PC-9 (cell line): Measurements from ENCODE around the gene NSMCE1. TPM values are rescaled to one million over a fixed set of nuclear protein-coding genes. Genes with fewer than 3 reads are reported as not detected.

ENCODE experiments used
- Bru-seq: library from RNA; stranded (reverse); fragments of 400-500 nt; gene quantifications from one replicate; lab custom pipeline; 2021; lab: Mats Ljungman, UMichigan
- BruChase-seq, 2 experiments: library from RNA; stranded (reverse); fragments of 400-500 nt; gene quantifications; one replicate each; lab custom pipeline; 2021; lab: Mats Ljungman, UMichigan
- BruUV-seq: library from RNA; stranded (reverse); fragments of 400-500 nt; replicated peaks from 2 replicates; lab custom pipeline; 2021; lab: Mats Ljungman, UMichigan
- CTCF ChIA-PET: fragments of 300-600 bp; sonication (Branson Sonifier 250); formaldehyde crosslinking; loops from one replicate; lab custom pipeline; 2022; ENCODE audit warnings: antibody characterized with exemption; lab: Charles Lee
- POLR2A ChIA-PET: fragments of 300-600 bp; sonication (Branson Sonifier 250); formaldehyde crosslinking; loops from one replicate; lab custom pipeline; 2022; ENCODE audit warnings: antibody characterized with exemption; ENCODE audit not compliant: unreplicated experiment; lab: Charles Lee
- DNase-seq, 2 experiments: peaks; one replicate each; pipeline versions ENCODE4 v3.0.0 to v3.0.0-alpha.2; 2015 to 2022; ENCODE audit warnings: mixed read lengths in 1 of 2
- H2AFZ ChIP-seq: fragments of 200-600 bp; sonication (generic); 2 replicates; pipeline ENCODE4 v1.8.1; 2017; ENCODE audit warnings: antibody characterized with exemption
- H3F3A ChIP-seq: fragments of 200-600 bp; sonication (generic); 2 replicates; pipeline ENCODE4 v1.8.1; 2017; ENCODE audit warnings: antibody characterized with exemption, mild to moderate bottlenecking, low read depth; ENCODE audit not compliant: insufficient read depth
- H3K27ac ChIP-seq: fragments of 200-600 bp; sonication (generic); 2 replicates; pipeline ENCODE4 v1.6.1; 2016; ENCODE audit warnings: mixed run types
- H3K27me3 ChIP-seq: fragments of 200-600 bp; sonication (generic); 2 replicates; pipeline ENCODE4 v1.6.1; 2016; ENCODE audit warnings: low read depth, mixed run types; ENCODE audit not compliant: insufficient read depth
- H3K36me3 ChIP-seq: fragments of 200-600 bp; sonication (generic); 2 replicates; pipeline ENCODE4 v1.6.1; 2016; ENCODE audit warnings: low read depth, mixed run types
- H3K4me1 ChIP-seq: fragments of 200-600 bp; sonication (generic); replicated peaks from 2 replicates; pipeline ENCODE4 v1.6.1; 2016; ENCODE audit warnings: mixed run types; ENCODE audit not compliant: insufficient read depth
- H3K4me2 ChIP-seq: fragments of 200-600 bp; sonication (generic); 2 replicates; pipeline ENCODE4 v1.6.1; 2017; ENCODE audit warnings: mixed run types
- H3K4me3 ChIP-seq: fragments of 200-600 bp; sonication (generic); 2 replicates; pipeline ENCODE4 v1.6.1; 2016; ENCODE audit warnings: mixed run types
- H3K79me2 ChIP-seq: fragments of 200-600 bp; sonication (generic); 2 replicates; pipeline ENCODE4 v1.6.1; 2017; ENCODE audit warnings: low read depth, mixed run types
- H3K9me2 ChIP-seq: fragments of 200-600 bp; sonication (generic); 2 replicates; pipeline ENCODE4 v1.8.1; 2017; ENCODE audit warnings: mild to moderate bottlenecking; ENCODE audit not compliant: insufficient read depth
- H3K9me3 ChIP-seq: fragments of 200-600 bp; sonication (generic); 2 replicates; pipeline ENCODE4 v1.8.1; 2016; ENCODE audit warnings: low read depth; ENCODE audit not compliant: insufficient read depth
- H4K20me1 ChIP-seq: fragments of 200-600 bp; sonication (generic); 2 replicates; pipeline ENCODE4 v1.8.1; 2017; ENCODE audit not compliant: insufficient read depth
- CTCF ChIP-seq: fragments of 200-600 bp; sonication (generic); conservative IDR thresholded peaks from 2 replicates; pipeline ENCODE4 v1.6.1; 2017; ENCODE audit warnings: mixed run types, antibody characterized with exemption, mild to moderate bottlenecking, moderate library complexity
- EZH2 ChIP-seq: fragments of 200-600 bp; sonication (generic); IDR thresholded peaks from 2 replicates; pipeline ENCODE4 v1.8.0; 2017; ENCODE audit warnings: antibody characterized with exemption, low read depth
- intact Hi-C: fragments of 100-400 bp; cut with micrococcal nuclease; formaldehyde crosslinking; loops from one replicate; pipeline ENCODE4 v1.10.0; 2022; ENCODE audit not compliant: unreplicated experiment
- long read RNA-seq: library from polyadenylated mRNA; stranded (forward); transcript quantifications from one replicate; pipeline ENCODE4 v2.0.0, GENCODE V29; 2022
- total RNA-seq: library from RNA; stranded (reverse); gene quantifications from 2 replicates; pipeline ENCODE4 v1.2.3, GENCODE V29; 2021

Gene NSMCE1
- total RNA-seq (114 and 121 TPM in 2 replicates), Bru-seq, nascent RNA (percentile 63 among the genes with signal in this experiment), BruChase-seq, experiment 1, labeled RNA remaining after a 2-hour chase (percentile 57 among the genes with signal in this experiment), BruChase-seq, experiment 2, labeled RNA remaining after a 6-hour chase (percentile 60 among the genes with signal in this experiment)
- long read RNA-seq, transcript NSMCE1-201 (8 exons, 1,067 nt), result major isoform, 123 of 162 reads
- long read RNA-seq, partial matches to known transcripts, result 12 of 162 reads
- long read RNA-seq, other reads (novel, unspliced or antisense), result 25 of 162 reads

GRCh38 chr16:27268376-27269299 is at the start of gene NSMCE1:
NSMCE1 (minus strand) TSS chr16:27268772; CDS start chr16:27257570, 11,202 bp downstream.
- Histone ChIP-seq H3K27ac (peak within 1 kb of the TSS; percentile 78), H3K4me3 (peak within 1 kb of the TSS; percentile 92), H3F3A (peaks cover 30% of the 10 kb centered on the region), H3K4me1 (peaks cover 43% of the 10 kb centered on the region), H3K27me3 (no peaks in the 10 kb centered on the region), H4K20me1 (no peaks in the 10 kb centered on the region), H3K36me3 (no peaks in the 10 kb centered on the region), H3K4me2 (peak within 1 kb of the TSS; percentile 89), H2AFZ (peak within 1 kb of the TSS; percentile 94), H3K9me3 (no peaks in the 10 kb centered on the region), H3K79me2 (peaks cover 42% of the 10 kb centered on the region), H3K9me2 (no peaks in the 10 kb centered on the region)
- POLR2A ChIA-PET, result interaction anchor here (0.6 to 0.7 kb wide), 3 partner anchors 17 to 117 kb away, joined by 3 read pairs; no protein-coding TSS in a partner anchor
- CTCF ChIA-PET, result interaction anchor here (2.3 kb wide), 1 partner anchor 34 kb away, joined by 5 read pairs; no protein-coding TSS in a partner anchor
- TF ChIP-seq EZH2 (no peak), CTCF (0 out of 2 replicates have a peak, but pooled peaks have one; percentile 14)
- BruUV-seq, result TSS peak; percentile 86
- intact Hi-C loops, result loop anchor here (1.0 kb wide), 2 partner anchors 18 to 47 kb away; no protein-coding TSS in a partner anchor
- peak; percentile 90 to 98 for DNase-seq

DNA sequence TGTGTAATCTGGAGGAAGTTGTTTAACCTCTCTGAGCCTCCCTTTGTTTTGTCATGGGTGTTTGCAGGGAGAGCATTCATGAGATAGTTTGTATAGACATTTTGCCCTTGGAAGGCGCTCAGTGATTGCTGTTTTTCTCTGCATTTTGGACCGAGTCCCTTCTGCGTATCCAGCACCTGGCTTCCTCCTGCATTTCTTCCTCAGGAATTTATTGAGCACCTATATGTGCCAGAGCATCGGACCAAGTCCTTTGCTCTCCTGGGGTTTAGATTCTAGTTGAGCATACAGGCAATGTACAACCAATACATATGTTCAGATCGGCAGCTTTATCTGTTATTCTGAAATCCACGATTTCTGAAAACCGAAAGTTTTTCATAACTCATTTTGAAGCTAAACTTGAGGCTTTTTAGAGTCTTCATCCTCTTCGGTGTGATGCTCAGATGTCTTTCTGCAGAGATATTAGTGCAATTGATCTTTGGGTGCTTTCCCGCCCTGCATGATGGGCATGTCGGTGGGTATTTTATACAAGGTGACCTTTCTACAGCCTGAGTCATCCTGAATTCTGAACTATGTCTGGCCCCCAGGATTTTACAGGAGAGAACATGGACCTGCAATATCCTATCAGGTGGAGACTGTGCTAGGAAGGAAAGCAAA is 49.3 kb upstream of the NSMCE1 start:
- Histone ChIP-seq H3K27me3 (no peaks in the 10 kb centered on the region), H3K9me2 (no peaks in the 10 kb centered on the region), H4K20me1 (no peaks in the 10 kb centered on the region), H3K4me1 (peaks cover 86% of the 10 kb centered on the region), H3K79me2 (peaks cover 86% of the 10 kb centered on the region), H3F3A (peaks cover 80% of the 10 kb centered on the region), H3K9me3 (no peaks in the 10 kb centered on the region), H3K4me3 (peak overlapping the region; percentile 31; the same call in 1 of the 2 replicates), H2AFZ (no peak overlapping the region), H3K4me2 (peak overlapping the region; percentile 65), H3K36me3 (no peaks in the 10 kb centered on the region), H3K27ac (peak overlapping the region; percentile 98)
- intact Hi-C loops, result no loop called here
- CTCF ChIA-PET, result no interaction called here
- no TSS peak for BruUV-seq
- POLR2A ChIA-PET, result no interaction called here
- DNase-seq, result no peak
- TF ChIP-seq CTCF (no peak), EZH2 (no peak)

DNA sequence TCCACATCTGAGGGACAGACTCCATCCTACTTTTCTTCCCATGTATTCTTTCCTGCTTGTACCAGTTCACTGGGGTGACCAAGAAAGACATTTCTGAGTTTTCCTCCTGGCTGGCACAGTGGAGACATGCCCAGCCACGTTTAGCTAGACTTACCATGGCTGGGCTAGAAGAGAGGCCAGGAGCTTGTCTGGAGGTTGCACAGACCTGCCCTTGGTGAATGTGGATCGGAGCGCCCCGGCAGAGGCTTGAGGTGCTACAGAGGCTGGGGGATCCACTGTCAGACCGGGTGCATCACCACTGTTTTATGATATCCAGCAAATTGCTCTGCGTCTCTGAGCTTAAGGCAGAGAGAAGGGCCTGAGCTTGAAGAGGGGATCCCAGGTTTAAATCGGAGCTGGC is 48.7 kb upstream of the NSMCE1 start:
- no peak for DNase-seq
- peaks cover 83% of the 10 kb centered on the region for H3K4me1 ChIP-seq
- TF ChIP-seq CTCF (no peak), EZH2 (no peak)
- H3K36me3 ChIP-seq, result no peaks in the 10 kb centered on the region
- H3K4me2 ChIP-seq, result peak overlapping the region; percentile 65
- peak overlapping the region; percentile 98 for H3K27ac ChIP-seq
- ChIA-PET CTCF (no interaction called here), POLR2A (no interaction called here)
- no peaks in the 10 kb centered on the region for H3K9me2 ChIP-seq
- H3K79me2 ChIP-seq, result peaks cover 84% of the 10 kb centered on the region
- peaks cover 77% of the 10 kb centered on the region for H3F3A ChIP-seq
- H2AFZ ChIP-seq, result no peak overlapping the region
- intact Hi-C loops, result no loop called here
- H3K27me3 ChIP-seq, result no peaks in the 10 kb centered on the region
- no peaks in the 10 kb centered on the region for H3K9me3 ChIP-seq
- H3K4me3 ChIP-seq, result no peak overlapping the region
- no TSS peak for BruUV-seq
- H4K20me1 ChIP-seq, result no peaks in the 10 kb centered on the region
